Stimulated activated naive CD8-positive, alpha-beta T cell treated with anti-CD3 and anti-CD28 coated beads, Interleukin-15, amount 100 ng/mL, for 72 hours (primary cell): ENCODE results near the gene STPG4.
"Not testable (repeated sequence)": the region's sequence is repeated elsewhere in the genome, so short reads cannot be mapped to it uniquely, and the experiment has no call there.

ENCODE experiments used
- ATAC-seq: fragments of 150-1000 bp; cut with Tn5 transposase; 2 replicates; pipeline ENCODE4 v1.10.0; 2021; ENCODE audit warnings: mild to moderate bottlenecking, moderate library complexity
- DNase-seq, 2 donors: peaks; one replicate each; pipeline ENCODE4 v3.0.0; 2021 to 2022
- H3K27ac Mint-ChIP-seq, 2 donors: one replicate each; pipeline ENCODE4 v1.8.0; 2022; ENCODE audit warnings: mild to moderate bottlenecking in 2 of 2, mixed read lengths in 2 of 2, moderate library complexity in 2 of 2
- H3K27me3 Mint-ChIP-seq: one replicate; pipeline ENCODE4 v1.8.0; 2022; ENCODE audit warnings: mixed read lengths
- H3K4me1 Mint-ChIP-seq: one replicate; pipeline ENCODE4 v1.8.0; 2022; ENCODE audit warnings: mild to moderate bottlenecking, mixed read lengths
- H3K4me3 Mint-ChIP-seq, 2 donors: one replicate each; pipeline ENCODE4 v1.8.0; 2022; ENCODE audit warnings: mild to moderate bottlenecking in 2 of 2, mixed read lengths in 2 of 2, moderate library complexity in 1 of 2
- H3K9me3 Mint-ChIP-seq, 2 donors: one replicate each; pipeline ENCODE4 v1.8.0; 2022; ENCODE audit warnings: mixed read lengths in 2 of 2

STPG4 gene

DNA sequence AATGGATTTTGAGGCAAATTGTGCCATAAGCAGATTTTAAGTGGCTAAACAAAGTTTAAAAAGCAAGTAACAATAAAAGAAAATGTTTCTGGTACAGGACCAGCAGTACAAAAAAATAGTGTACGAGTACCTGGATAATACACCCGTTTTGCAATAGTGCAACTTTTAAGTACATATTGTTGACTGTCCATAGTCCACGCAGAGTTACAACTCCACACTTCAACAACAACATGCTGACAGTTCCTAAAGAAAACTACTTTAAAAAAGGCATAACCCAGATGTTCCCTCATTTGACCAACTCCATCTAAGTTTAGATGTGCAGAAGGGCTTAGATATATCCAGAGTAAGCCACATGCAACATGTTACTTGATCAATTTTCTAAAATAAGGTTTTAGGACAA, 5.1 kb upstream of the STPG4 start:
- H3K27ac Mint-ChIP-seq = no peak overlapping the region
- DNase-seq (no peak), ATAC-seq (no peak)
- peaks cover 46% of the 10 kb centered on the region for H3K4me1 Mint-ChIP-seq
- H3K9me3 Mint-ChIP-seq = no peaks in the 10 kb centered on the region
- H3K27me3 Mint-ChIP-seq = no peaks in the 10 kb centered on the region
- no peak overlapping the region for H3K4me3 Mint-ChIP-seq

DNA sequence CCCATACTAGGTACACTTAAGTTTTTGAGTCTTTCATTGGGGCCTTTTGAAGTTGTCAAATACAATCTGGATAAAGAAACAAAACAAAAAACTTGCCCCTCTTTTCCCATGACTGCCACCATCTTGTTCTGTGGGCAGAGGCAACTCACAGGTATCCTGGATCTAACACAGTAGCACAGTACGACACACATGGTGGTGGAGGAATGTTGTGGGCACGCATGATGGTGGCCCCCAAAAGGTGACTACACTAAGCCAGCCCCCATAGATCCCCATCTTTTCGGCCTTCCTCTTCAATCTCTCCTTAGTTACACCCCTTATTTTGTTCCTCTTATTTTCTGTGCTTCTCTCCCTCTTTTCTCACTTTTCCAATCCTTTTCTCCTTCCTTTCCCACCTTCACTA, 4.5 kb upstream of the STPG4 start:
- ATAC-seq (no peak), DNase-seq (no peak)
- Mint-ChIP-seq H3K9me3 (no peaks in the 10 kb centered on the region), H3K27me3 (no peaks in the 10 kb centered on the region), H3K4me3 (no peak overlapping the region), H3K27ac (no peak overlapping the region), H3K4me1 (peaks cover 40% of the 10 kb centered on the region)

GRCh38 chr2:47158576-47158975, 3.5 kb upstream of the STPG4 start:
- Mint-ChIP-seq H3K9me3 (no peaks in the 10 kb centered on the region), H3K4me1 (peaks cover 32% of the 10 kb centered on the region), H3K27me3 (no peaks in the 10 kb centered on the region), H3K27ac (no peak overlapping the region), H3K4me3 (no peak overlapping the region)
- DNase-seq (no peak), ATAC-seq (no peak)

- Mint-ChIP-seq H3K4me3 (no peak overlapping the region), H3K27ac (no peak overlapping the region), H3K4me1 (peaks cover 19% of the 10 kb centered on the region), H3K27me3 (no peaks in the 10 kb centered on the region), H3K9me3 (no peaks in the 10 kb centered on the region)
- no peak for DNase-seq
- ATAC-seq = no peak
Observed at GRCh38 chr2:47152803-47153202, 2.3 kb downstream of the STPG4 start.

GRCh38 chr2:47150175-47150574, 4.9 kb downstream of the STPG4 start:
- Mint-ChIP-seq H3K27ac (no peak overlapping the region), H3K4me3 (no peak overlapping the region), H3K4me1 (no peaks in the 10 kb centered on the region), H3K27me3 (no peaks in the 10 kb centered on the region), H3K9me3 (no peaks in the 10 kb centered on the region)
- ATAC-seq = no peak
- DNase-seq = no peak

- DNase-seq = no peak
- H3K4me3 Mint-ChIP-seq = no peak overlapping the region
- no peaks in the 10 kb centered on the region for H3K4me1 Mint-ChIP-seq
- H3K27me3 Mint-ChIP-seq = no peaks in the 10 kb centered on the region
- ATAC-seq = no peak
- H3K9me3 Mint-ChIP-seq = no peaks in the 10 kb centered on the region
- no peak overlapping the region for H3K27ac Mint-ChIP-seq
Observed at GRCh38 chr2:47147021-47147420, 8.1 kb downstream of the STPG4 start.

DNA sequence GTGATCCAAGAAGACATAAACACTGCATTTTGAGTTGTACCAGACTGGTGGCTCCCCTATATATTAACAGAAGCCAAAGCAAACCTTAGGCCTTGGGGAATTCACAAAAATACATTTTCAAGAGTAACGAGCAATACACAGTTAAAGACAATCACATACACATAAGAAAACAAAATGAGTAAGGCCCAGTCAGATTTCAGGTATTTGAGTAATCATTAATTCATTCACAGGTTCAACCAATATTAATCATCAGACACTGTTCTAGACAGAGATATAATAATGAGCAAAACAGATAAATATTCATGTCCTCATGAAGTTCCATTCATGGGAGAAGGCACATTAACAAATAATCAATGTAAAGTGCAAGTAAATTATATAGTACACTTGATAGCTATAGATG, 9.6 kb downstream of the STPG4 start:
- no peak for ATAC-seq
- H3K4me3 Mint-ChIP-seq = no peak overlapping the region

GRCh38 chr2:47141520-47141919, 13.6 kb downstream of the STPG4 start:
- Mint-ChIP-seq H3K9me3 (peaks cover 12 to 15% of the 10 kb centered on the region in 2 donors), H3K27ac (no peak overlapping the region), H3K4me3 (no peak overlapping the region), H3K27me3 (no peaks in the 10 kb centered on the region), H3K4me1 (no peaks in the 10 kb centered on the region)
- ATAC-seq (no peak), DNase-seq (no peak)

More for the DNA sequence above, 9.6 kb downstream of the STPG4 start:
- DNase-seq = no peak
- no peak overlapping the region for H3K27ac Mint-ChIP-seq
- no peaks in the 10 kb centered on the region for H3K27me3 Mint-ChIP-seq
- H3K9me3 Mint-ChIP-seq = peaks cover 0 to 2% of the 10 kb centered on the region in 2 donors
- H3K4me1 Mint-ChIP-seq = no peaks in the 10 kb centered on the region

- H3K9me3 Mint-ChIP-seq = peaks cover 26 to 33% of the 10 kb centered on the region in 2 donors
- no peaks in the 10 kb centered on the region for H3K4me1 Mint-ChIP-seq
- DNase-seq (no peak), ATAC-seq (no peak)
- H3K4me3 Mint-ChIP-seq = no peak overlapping the region
- H3K27me3 Mint-ChIP-seq = no peaks in the 10 kb centered on the region
- H3K27ac Mint-ChIP-seq = no peak overlapping the region
Observed at GRCh38 chr2:47134386-47135090, 20.6 kb downstream of the STPG4 start.

GRCh38 chr2:47133046-47133445, 22.1 kb downstream of the STPG4 start:
- Mint-ChIP-seq H3K27ac (no peak overlapping the region), H3K27me3 (no peaks in the 10 kb centered on the region), H3K9me3 (peaks cover 20 to 31% of the 10 kb centered on the region in 2 donors), H3K4me3 (no peak overlapping the region), H3K4me1 (no peaks in the 10 kb centered on the region)
- ATAC-seq (no peak), DNase-seq (no peak)

DNA sequence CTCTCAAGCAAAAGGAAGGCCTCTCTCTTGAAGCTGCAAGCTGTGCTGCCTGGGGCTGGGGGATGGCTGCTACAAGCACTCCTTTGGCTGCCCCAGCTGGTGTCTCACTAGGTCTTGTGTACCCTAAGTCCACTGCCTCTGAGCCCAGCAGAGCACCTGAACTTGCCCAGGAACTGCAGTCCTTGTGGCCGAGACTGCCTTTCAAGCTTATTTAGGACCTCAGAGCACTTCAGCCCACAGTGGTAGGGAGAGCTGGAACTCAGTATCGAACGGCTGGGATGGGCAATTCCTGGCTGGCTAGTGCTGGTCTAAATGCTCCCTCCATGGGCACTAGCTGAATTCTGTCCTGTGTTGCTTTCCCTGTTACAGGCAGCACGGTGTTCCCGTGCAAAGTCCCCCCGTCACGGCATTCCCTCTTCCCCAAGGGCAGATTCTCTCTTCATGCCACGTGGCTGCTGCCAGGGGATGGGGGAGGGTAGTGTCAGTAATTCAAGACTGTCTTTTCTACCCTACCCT, 25.9 kb downstream of the STPG4 start:
- Mint-ChIP-seq H3K4me3 (no peak overlapping the region), H3K27me3 (no peaks in the 10 kb centered on the region), H3K27ac (no peak overlapping the region), H3K4me1 (no peaks in the 10 kb centered on the region), H3K9me3 (peaks cover 3% of the 10 kb centered on the region in 2 donors)
- ATAC-seq (no peak), DNase-seq (no peak)

DNA sequence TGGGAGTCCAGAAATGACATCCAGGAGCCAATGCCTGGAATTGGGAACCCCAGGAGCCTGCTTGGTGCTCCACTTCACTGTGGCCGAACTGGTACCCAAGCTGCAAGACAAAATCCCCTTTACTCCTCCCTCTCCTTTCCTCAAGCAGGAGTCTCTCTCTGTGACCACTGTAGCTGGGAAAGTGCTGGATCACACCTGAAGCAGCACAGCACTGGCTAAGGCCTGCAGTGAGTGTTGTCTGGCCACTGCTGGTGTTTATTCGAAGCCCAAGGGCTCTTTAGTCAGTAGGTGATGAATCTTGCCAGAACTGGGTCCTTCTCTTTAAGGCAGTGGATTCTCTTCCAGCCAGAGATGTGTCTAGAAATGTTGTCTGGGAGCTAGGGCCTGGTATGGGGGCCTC, 26.4 kb downstream of the STPG4 start:
- no peak for DNase-seq
- H3K4me3 Mint-ChIP-seq = no peak overlapping the region
- H3K27ac Mint-ChIP-seq = no peak overlapping the region
- no peak for ATAC-seq
- H3K9me3 Mint-ChIP-seq = no peaks in the 10 kb centered on the region
- no peaks in the 10 kb centered on the region for H3K4me1 Mint-ChIP-seq
- H3K27me3 Mint-ChIP-seq = no peaks in the 10 kb centered on the region

DNA sequence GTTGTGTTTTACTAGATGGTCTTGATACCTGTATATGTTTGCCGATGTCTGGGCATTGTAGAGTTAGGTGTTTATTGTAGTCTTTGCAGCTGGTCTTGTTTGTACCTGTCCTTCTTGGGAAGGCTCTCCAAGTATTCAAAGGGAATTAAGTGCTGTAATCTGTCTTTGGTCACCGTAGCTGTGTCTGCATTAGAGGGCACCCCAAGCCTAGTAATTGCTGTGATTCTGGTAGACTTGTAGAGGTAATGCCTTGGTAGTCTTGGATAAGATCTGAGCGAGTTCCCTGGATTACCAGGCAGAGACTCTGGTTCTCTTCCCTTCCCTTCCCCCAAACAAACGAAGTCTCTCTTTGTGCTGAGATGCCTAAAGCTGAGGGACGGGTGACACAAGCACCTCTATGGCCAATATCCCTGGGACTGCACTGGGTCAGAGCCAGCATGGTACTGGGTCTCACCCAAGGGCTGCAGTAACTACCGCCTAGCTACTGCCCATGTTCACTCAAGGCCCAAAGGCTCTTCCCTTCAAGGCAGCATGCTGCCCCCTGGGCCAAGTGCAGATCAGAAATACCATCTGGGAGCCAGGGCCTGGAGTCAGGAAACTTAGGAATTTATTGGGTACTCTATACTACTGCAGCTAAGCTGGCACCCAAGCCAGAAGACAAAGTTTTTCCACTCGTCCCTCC, 27.1 kb downstream of the STPG4 start:
- no peak overlapping the region for H3K27ac Mint-ChIP-seq

GRCh38 chr2:47126783-47127182, 28.3 kb downstream of the STPG4 start:
- H3K9me3 Mint-ChIP-seq = no peaks in the 10 kb centered on the region
- no peak for DNase-seq
- H3K4me1 Mint-ChIP-seq = no peaks in the 10 kb centered on the region
- H3K27me3 Mint-ChIP-seq = no peaks in the 10 kb centered on the region
- H3K27ac Mint-ChIP-seq = no peak overlapping the region
- ATAC-seq = no peak
- no peak overlapping the region for H3K4me3 Mint-ChIP-seq

More for the DNA sequence above, 27.1 kb downstream of the STPG4 start:
- DNase-seq (no peak), ATAC-seq (no peak)
- Mint-ChIP-seq H3K9me3 (no peaks in the 10 kb centered on the region), H3K4me1 (no peaks in the 10 kb centered on the region), H3K4me3 (no peak overlapping the region), H3K27me3 (no peaks in the 10 kb centered on the region)

DNA sequence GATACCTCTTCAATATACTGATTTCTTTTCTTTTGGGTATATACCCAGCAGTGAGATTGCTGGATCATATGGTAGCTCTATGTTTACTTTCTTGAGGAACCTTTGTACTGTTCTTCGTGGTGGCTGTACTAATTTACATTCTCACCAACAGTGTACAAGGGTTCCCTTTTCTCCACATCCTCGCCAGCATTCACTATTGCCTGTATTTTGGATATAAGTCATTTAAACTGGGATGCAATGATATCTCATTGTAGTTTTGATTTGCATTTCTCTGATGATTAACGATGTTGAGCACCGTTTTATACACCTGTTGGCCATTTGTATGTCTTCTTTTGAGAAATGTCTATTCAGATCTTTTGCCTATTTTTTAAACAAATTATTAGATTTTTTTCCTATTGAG, 30.4 kb downstream of the STPG4 start:
- not testable (repeated sequence) for H3K27ac Mint-ChIP-seq, H3K27me3 Mint-ChIP-seq, H3K9me3 Mint-ChIP-seq, H3K4me1 Mint-ChIP-seq, H3K4me3 Mint-ChIP-seq, DNase-seq, ATAC-seq

GRCh38 chr2:47120424-47120823, 34.7 kb downstream of the STPG4 start:
- not testable (repeated sequence) for H3K4me3 Mint-ChIP-seq, H3K9me3 Mint-ChIP-seq, H3K27me3 Mint-ChIP-seq, H3K4me1 Mint-ChIP-seq, DNase-seq, ATAC-seq, H3K27ac Mint-ChIP-seq
